ENCODE results near the gene DNAJC5. TPM values are rescaled to one million over a fixed set of nuclear protein-coding genes. Genes with fewer than 3 reads are reported as not detected.
"Not testable (repeated sequence)": the region's sequence is repeated elsewhere in the genome, so short reads cannot be mapped to it uniquely, and the experiment has no call there.

The DNAJC5 gene
- total RNA-seq, 1 experiment from 2014 or later = 44.9 TPM

DNA sequence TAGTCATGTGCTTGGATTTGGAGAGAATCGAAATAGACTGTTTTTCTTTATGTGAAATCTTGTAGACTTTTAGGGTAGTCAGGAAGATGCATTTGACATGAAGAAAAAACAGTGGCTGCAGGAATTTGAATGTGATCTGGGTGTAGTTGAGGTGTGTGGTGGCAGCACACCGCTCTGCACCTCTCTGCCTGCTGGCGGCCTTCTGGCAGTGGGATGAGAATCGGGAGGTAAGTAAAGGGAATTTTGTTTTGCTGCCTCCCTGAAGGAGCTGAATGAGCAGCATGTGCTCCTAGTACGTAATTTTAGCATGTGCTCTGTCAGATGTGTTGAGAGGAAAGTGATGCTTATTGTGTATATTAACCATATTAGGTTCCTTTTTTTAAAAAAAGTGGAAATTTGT lies 26.7 kb upstream of the DNAJC5 start:
- intact Hi-C loops (cut with micrococcal nuclease; ENCODE audit: unreplicated experiment) = no loop called here
- TF ChIP-seq EZH2 (IDR thresholded peaks at IDR 0.05; ENCODE audit: borderline replicate concordance, low read depth, low read length, poor library complexity, severe bottlenecking) (no peak), CTCF (conservative IDR thresholded peaks at IDR 0.05; ENCODE audit: low read depth, low read length) (no peak)
- no peaks in the 10 kb centered on the region for H3K9me3 ChIP-seq (ENCODE audit: low read depth, low read length, poor library complexity, severe bottlenecking)
- TSS peak; percentile 20 for BruUV-seq (replicated peaks)
- no peaks in the 10 kb centered on the region for H3K4me1 ChIP-seq (ENCODE audit: insufficient read depth, low read length, poor library complexity, severe bottlenecking)
- ChIA-PET POLR2A (ENCODE audit: low non-redundant PET) (no interaction called here), CTCF (no interaction called here)
- H3K36me3 ChIP-seq (ENCODE audit: insufficient read depth, low read length, poor library complexity, severe bottlenecking) = peaks cover 19% of the 10 kb centered on the region
- H3K4me3 ChIP-seq (ENCODE audit: low read depth, low read length, poor library complexity, severe bottlenecking) = no peak overlapping the region
- H3K27ac ChIP-seq (ENCODE audit: low read depth, low read length, poor library complexity, severe bottlenecking) = no peak overlapping the region
- no peak for DNase-seq (ENCODE audit: low spot score)
- H3K27me3 ChIP-seq (replicated peaks; ENCODE audit: insufficient read depth, low read depth, low read length, poor library complexity) = no peaks in the 10 kb centered on the region

DNA sequence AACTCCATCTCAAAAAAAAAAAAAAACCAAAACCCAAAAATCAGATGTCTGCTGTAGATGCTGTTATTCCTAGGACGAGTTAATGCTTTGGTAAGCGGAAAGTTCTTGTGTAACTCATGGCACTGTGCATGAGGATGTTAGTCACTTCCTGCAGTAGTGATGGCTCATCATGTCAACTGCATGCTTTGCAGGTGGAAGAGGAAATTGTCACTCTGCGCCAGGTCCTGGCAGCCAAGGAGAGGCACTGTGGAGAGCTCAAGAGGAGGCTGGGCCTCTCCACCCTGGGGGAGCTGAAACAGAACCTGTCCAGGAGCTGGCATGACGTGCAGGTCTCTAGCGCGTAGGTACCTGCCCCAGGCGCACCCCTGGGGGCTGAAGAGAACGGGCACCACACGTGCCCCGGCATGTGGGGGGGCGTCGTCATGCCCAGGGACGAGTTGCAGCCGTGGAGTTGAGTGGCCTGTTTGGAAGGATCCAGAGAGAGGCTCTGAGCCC lies 21.4 kb upstream of the DNAJC5 start:
- DNase-seq (ENCODE audit: low spot score) = no peak
- TF ChIP-seq CTCF (conservative IDR thresholded peaks at IDR 0.05; ENCODE audit: low read depth, low read length) (no peak), EZH2 (IDR thresholded peaks at IDR 0.05; ENCODE audit: borderline replicate concordance, low read depth, low read length, poor library complexity, severe bottlenecking) (no peak)
- ChIA-PET CTCF (no interaction called here), POLR2A (ENCODE audit: low non-redundant PET) (interaction anchor here (0.7 kb wide), 1 partner anchor 35 kb away, joined by 8 read pairs; no protein-coding TSS in a partner anchor)
- intact Hi-C loops (cut with micrococcal nuclease; ENCODE audit: unreplicated experiment) = no loop called here
- no TSS peak for BruUV-seq (replicated peaks)
- Histone ChIP-seq H3K27me3 (replicated peaks; ENCODE audit: insufficient read depth, low read depth, low read length, poor library complexity) (no peaks in the 10 kb centered on the region), H3K9me3 (ENCODE audit: low read depth, low read length, poor library complexity, severe bottlenecking) (no peaks in the 10 kb centered on the region), H3K4me1 (ENCODE audit: insufficient read depth, low read length, poor library complexity, severe bottlenecking) (no peaks in the 10 kb centered on the region), H3K36me3 (ENCODE audit: insufficient read depth, low read length, poor library complexity, severe bottlenecking) (peaks cover 47% of the 10 kb centered on the region), H3K4me3 (ENCODE audit: low read depth, low read length, poor library complexity, severe bottlenecking) (no peak overlapping the region), H3K27ac (ENCODE audit: low read depth, low read length, poor library complexity, severe bottlenecking) (no peak overlapping the region)

- H3K27me3 ChIP-seq (replicated peaks; ENCODE audit: insufficient read depth, low read depth, low read length, poor library complexity); H3K4me1 ChIP-seq (ENCODE audit: insufficient read depth, low read length, poor library complexity, severe bottlenecking); POLR2A ChIA-PET (ENCODE audit: low non-redundant PET); intact Hi-C loops (cut with micrococcal nuclease; ENCODE audit: unreplicated experiment); H3K27ac ChIP-seq (ENCODE audit: low read depth, low read length, poor library complexity, severe bottlenecking); BruUV-seq (replicated peaks); H3K9me3 ChIP-seq (ENCODE audit: low read depth, low read length, poor library complexity, severe bottlenecking); H3K4me3 ChIP-seq (ENCODE audit: low read depth, low read length, poor library complexity, severe bottlenecking); DNase-seq (ENCODE audit: low spot score); CTCF ChIA-PET: not testable (repeated sequence)
- H3K36me3 ChIP-seq (ENCODE audit: insufficient read depth, low read length, poor library complexity, severe bottlenecking) = peaks cover 42% of the 10 kb centered on the region
These were observed 20.7 kb upstream of the DNAJC5 start for GRCh38 chr20:63874241-63874640.

GRCh38 chr20:63876489-63877036 lies 18.4 kb upstream of the DNAJC5 start:
- DNase-seq (ENCODE audit: low spot score) = no peak
- Histone ChIP-seq H3K27me3 (replicated peaks; ENCODE audit: insufficient read depth, low read depth, low read length, poor library complexity) (no peaks in the 10 kb centered on the region), H3K36me3 (ENCODE audit: insufficient read depth, low read length, poor library complexity, severe bottlenecking) (peaks cover 28% of the 10 kb centered on the region), H3K4me1 (ENCODE audit: insufficient read depth, low read length, poor library complexity, severe bottlenecking) (no peaks in the 10 kb centered on the region), H3K27ac (ENCODE audit: low read depth, low read length, poor library complexity, severe bottlenecking) (no peak overlapping the region), H3K9me3 (ENCODE audit: low read depth, low read length, poor library complexity, severe bottlenecking) (no peaks in the 10 kb centered on the region), H3K4me3 (ENCODE audit: low read depth, low read length, poor library complexity, severe bottlenecking) (no peak overlapping the region)
- ChIA-PET POLR2A (ENCODE audit: low non-redundant PET) (no interaction called here), CTCF (no interaction called here)
- intact Hi-C loops (cut with micrococcal nuclease; ENCODE audit: unreplicated experiment) = no loop called here
- TF ChIP-seq EZH2 (IDR thresholded peaks at IDR 0.05; ENCODE audit: borderline replicate concordance, low read depth, low read length, poor library complexity, severe bottlenecking) (no peak), CTCF (conservative IDR thresholded peaks at IDR 0.05; ENCODE audit: low read depth, low read length) (no peak)
- BruUV-seq (replicated peaks) = no TSS peak

Measured in A673 (cell line).